Nephron (organoid): ENCODE data around the gene RAI14.

ENCODE experiments used
- H3K27ac Mint-ChIP-seq, 3 experiments: 2 replicates each; pipeline ENCODE4 v1.8.0; 2020; ENCODE audit warnings: mixed read lengths in 3 of 3, mild to moderate bottlenecking in 2 of 3, moderate library complexity in 1 of 3
- H3K27me3 Mint-ChIP-seq: 2 replicates; pipeline ENCODE4 v1.8.0; 2021; ENCODE audit warnings: low read depth, mild to moderate bottlenecking, moderate library complexity, mixed read lengths
- H3K36me3 Mint-ChIP-seq: 2 replicates; pipeline ENCODE4 v1.8.0; 2020; ENCODE audit warnings: low read depth, mixed read lengths
- H3K4me1 Mint-ChIP-seq: 2 replicates; pipeline ENCODE4 v1.8.0; 2020; ENCODE audit warnings: mixed read lengths
- H3K4me3 Mint-ChIP-seq, 3 experiments: 2 replicates each; pipeline ENCODE4 v1.8.0; 2020; ENCODE audit warnings: mild to moderate bottlenecking in 3 of 3, mixed read lengths in 3 of 3, moderate library complexity in 2 of 3
- H3K9me3 Mint-ChIP-seq: 2 replicates; pipeline ENCODE4 v1.8.0; 2020; ENCODE audit warnings: mixed read lengths
- TF ChIP-seq, protein P1 (sequence below), 3 experiments: fragments of 200-600 bp; sonication (generic); IDR thresholded peaks; one replicate each; pipeline ENCODE4 v1.5.0; 2021; ENCODE audit warnings: antibody characterized with exemption in 3 of 3; ENCODE audit not compliant: unreplicated experiment in 3 of 3

The RAI14 gene

DNA sequence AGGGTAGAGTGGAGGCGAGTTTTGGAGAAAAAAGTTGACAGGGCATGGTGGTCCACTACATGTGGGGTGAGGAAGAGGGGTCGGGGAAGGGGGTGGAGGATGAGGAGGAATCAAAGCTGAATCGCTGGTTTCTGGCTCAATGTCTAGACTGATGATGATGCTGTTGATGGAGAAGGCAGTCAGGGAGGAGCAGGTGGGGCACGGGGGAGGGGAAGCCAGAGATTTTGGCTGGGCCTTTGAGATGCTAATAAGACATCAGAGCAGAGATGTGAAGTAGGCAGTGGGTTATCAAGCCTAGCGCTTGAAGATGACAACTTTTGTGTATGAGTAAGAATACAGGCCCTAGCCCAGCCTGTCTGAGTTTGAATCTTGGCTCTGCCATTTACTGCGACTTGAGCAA is 150.4 kb downstream of the RAI14 start:
- no peaks in the 10 kb centered on the region for H3K27me3 Mint-ChIP-seq
- no peaks in the 10 kb centered on the region for H3K9me3 Mint-ChIP-seq
- H3K4me3 Mint-ChIP-seq: no peak overlapping the region
- H3K27ac Mint-ChIP-seq: no peak overlapping the region
- TF ChIP-seq, protein P1, sequence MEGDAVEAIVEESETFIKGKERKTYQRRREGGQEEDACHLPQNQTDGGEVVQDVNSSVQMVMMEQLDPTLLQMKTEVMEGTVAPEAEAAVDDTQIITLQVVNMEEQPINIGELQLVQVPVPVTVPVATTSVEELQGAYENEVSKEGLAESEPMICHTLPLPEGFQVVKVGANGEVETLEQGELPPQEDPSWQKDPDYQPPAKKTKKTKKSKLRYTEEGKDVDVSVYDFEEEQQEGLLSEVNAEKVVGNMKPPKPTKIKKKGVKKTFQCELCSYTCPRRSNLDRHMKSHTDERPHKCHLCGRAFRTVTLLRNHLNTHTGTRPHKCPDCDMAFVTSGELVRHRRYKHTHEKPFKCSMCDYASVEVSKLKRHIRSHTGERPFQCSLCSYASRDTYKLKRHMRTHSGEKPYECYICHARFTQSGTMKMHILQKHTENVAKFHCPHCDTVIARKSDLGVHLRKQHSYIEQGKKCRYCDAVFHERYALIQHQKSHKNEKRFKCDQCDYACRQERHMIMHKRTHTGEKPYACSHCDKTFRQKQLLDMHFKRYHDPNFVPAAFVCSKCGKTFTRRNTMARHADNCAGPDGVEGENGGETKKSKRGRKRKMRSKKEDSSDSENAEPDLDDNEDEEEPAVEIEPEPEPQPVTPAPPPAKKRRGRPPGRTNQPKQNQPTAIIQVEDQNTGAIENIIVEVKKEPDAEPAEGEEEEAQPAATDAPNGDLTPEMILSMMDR (IDR thresholded peaks at IDR 0.05; ENCODE audit: unreplicated experiment in 3 of 3): no peak
- H3K4me1 Mint-ChIP-seq: peaks cover 26% of the 10 kb centered on the region
- peaks cover 43% of the 10 kb centered on the region for H3K36me3 Mint-ChIP-seq

DNA sequence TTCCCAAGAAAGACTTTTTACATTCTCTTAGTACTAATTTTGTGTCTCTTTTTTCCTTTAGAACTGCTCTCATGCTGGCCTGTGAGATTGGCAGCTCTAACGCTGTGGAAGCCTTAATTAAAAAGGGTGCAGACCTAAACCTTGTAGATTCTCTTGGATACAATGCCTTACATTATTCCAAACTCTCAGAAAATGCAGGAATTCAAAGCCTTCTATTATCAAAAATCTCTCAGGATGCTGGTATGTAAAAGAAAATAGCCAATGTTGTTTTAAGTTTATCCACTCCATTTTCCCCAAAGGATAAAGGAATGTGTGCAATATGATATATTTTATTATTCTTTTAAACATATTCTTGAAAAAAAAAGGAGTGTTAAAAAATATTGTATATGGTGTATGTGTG is 155.6 kb downstream of the RAI14 start:
- Mint-ChIP-seq H3K4me1 (peaks cover 5% of the 10 kb centered on the region), H3K27me3 (no peaks in the 10 kb centered on the region), H3K9me3 (no peaks in the 10 kb centered on the region), H3K4me3 (no peak overlapping the region), H3K27ac (no peak overlapping the region), H3K36me3 (peaks cover 33% of the 10 kb centered on the region)
- TF ChIP-seq, protein P1 (IDR thresholded peaks at IDR 0.05; ENCODE audit: unreplicated experiment in 3 of 3): no peak

DNA sequence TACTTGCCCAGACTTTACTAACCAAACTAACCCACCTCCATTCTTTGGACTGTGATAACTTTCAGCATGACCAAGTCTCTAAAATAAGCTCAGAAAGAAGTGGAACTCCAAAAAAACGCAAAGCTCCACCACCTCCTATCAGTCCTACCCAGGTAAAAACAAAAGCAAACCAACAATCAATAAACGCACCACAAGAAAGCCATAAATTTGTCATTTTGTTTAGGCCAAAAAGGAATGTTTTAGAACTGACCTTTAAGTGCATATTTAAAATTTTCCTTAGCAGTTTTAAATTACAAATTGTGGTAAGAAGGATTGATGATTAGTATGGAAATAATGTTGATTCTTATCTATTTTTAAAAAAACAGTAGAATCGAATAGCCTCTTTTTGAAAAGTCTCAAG is 157.4 kb downstream of the RAI14 start:
- no peaks in the 10 kb centered on the region for H3K9me3 Mint-ChIP-seq
- peaks cover 5% of the 10 kb centered on the region for H3K4me1 Mint-ChIP-seq
- H3K27ac Mint-ChIP-seq: no peak overlapping the region
- H3K27me3 Mint-ChIP-seq: no peaks in the 10 kb centered on the region
- TF ChIP-seq, protein P1 (IDR thresholded peaks at IDR 0.05; ENCODE audit: unreplicated experiment in 3 of 3): no peak
- no peak overlapping the region for H3K4me3 Mint-ChIP-seq
- peaks cover 33% of the 10 kb centered on the region for H3K36me3 Mint-ChIP-seq

DNA sequence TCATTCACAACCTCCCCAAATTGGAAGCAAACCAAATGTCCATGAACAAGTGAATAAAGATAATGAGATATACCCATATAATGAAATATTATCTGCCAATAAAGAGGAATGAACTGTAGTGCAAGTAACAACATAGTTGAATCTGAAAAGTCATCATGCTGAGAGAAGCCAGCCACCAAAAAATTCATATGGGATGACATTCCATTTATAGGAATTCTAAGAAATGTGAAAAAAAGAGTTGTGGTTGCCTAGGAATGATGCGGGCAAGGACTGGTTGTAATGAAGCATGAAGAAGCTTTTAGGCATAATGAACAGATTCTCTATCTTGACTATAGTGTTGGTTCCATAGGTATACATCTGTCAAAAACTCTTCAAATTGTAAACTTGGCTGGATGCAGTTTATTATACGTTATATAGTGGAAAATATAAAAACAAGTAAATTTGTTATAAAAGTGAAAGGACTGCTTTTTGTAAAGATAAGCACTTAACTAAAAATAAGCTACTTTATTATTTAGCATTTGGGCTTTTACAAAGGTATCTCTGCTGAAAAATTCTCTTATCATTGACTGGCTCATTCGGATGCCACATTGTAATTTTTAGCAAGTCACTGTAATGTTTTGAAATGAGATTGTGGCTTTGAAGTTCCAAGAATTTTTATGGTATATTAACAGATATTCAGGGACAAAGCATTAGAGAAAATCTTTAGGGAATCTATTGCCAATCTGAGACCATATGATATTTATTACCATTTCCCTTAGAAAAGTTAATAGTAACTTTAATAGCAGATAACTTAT is 161.6 kb downstream of the RAI14 start:
- Mint-ChIP-seq H3K27ac (no peak overlapping the region), H3K9me3 (no peaks in the 10 kb centered on the region), H3K27me3 (no peaks in the 10 kb centered on the region), H3K4me1 (no peaks in the 10 kb centered on the region), H3K36me3 (peaks cover 38% of the 10 kb centered on the region), H3K4me3 (no peak overlapping the region)
- TF ChIP-seq, protein P1 (IDR thresholded peaks at IDR 0.05; ENCODE audit: unreplicated experiment in 3 of 3): no peak

DNA sequence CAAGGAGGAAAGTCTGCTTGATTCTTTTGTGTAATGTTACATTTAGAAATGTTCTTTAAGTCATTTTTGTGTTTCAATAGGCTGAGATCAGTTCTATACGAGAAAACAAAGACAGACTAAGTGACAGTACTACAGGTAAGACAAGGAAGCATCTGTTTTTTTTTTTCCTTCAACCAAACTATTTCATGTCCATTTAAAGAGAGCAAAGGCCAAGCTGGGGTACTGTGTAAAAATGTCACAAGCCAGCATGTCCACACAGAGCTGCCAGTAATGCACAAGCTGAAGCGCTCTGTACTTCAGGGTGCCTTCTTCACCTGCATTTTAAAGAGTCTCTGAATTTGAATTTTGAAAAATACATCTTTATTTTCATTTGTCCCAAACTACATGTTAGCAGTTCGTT is 162.6 kb downstream of the RAI14 start:
- Mint-ChIP-seq H3K27ac (no peak overlapping the region), H3K27me3 (no peaks in the 10 kb centered on the region), H3K4me3 (no peak overlapping the region), H3K36me3 (peaks cover 40% of the 10 kb centered on the region), H3K9me3 (no peaks in the 10 kb centered on the region), H3K4me1 (no peaks in the 10 kb centered on the region)
- TF ChIP-seq, protein P1 (IDR thresholded peaks at IDR 0.05; ENCODE audit: unreplicated experiment in 3 of 3): no peak

DNA sequence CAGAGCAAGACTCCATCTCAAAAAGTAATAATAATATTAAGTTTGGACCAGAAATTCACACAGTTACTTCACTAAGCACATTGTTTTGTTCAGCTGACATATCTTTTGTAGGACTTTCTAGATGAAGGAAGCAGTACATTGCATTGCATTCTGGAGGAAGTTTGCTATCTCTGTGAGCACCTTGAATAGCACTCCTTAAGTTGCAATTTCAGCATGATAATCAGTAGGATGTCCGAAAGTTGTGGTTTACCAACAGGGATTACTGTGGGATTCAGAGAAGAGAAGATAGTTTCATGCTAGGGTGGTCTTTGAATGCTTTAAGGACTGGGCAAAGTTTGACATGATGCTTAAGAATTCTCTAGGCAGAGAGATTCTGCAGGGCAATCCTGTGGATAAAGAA is 164.5 kb downstream of the RAI14 start:
- Mint-ChIP-seq H3K27ac (no peak overlapping the region), H3K4me3 (no peak overlapping the region), H3K9me3 (no peaks in the 10 kb centered on the region), H3K27me3 (no peaks in the 10 kb centered on the region), H3K36me3 (peaks cover 43% of the 10 kb centered on the region), H3K4me1 (no peaks in the 10 kb centered on the region)
- TF ChIP-seq, protein P1 (IDR thresholded peaks at IDR 0.05; ENCODE audit: unreplicated experiment in 3 of 3): no peak
